CD4-positive, alpha-beta memory T cell (primary cell): ENCODE results near the gene ATXN7L2. TPM values are rescaled to one million over a fixed set of nuclear protein-coding genes. Genes with fewer than 3 reads are reported as not detected.
A peak's percentile ranks its signal among the peaks of the same experiment; 100 is the strongest.

Experiments used
- CTCF ChIA-PET: fragments of 350-600 bp; sonication (Branson Sonifier 250); formaldehyde crosslinking; loops from one replicate; lab custom pipeline; 2021; ENCODE audit warnings: inconsistent platforms; ENCODE audit not compliant: partially characterized antibody; lab: Charles Lee
- POLR2A ChIA-PET: fragments of 350-600 bp; sonication (Branson Sonifier 250); formaldehyde crosslinking; loops from one replicate; lab custom pipeline; 2021; ENCODE audit not compliant: partially characterized antibody; lab: Charles Lee
- DNase-seq, 5 donors: peaks; one replicate each; pipeline versions ENCODE4 v3.0.0 to v3.0.0-alpha.2; 2020 to 2022; ENCODE audit warnings: mixed read lengths in 1 of 5
- H3K27ac ChIP-seq: one replicate; pipeline ENCODE4 v1.7.0; 2013; ENCODE audit warnings: low read depth, low read length
- H3K27me3 ChIP-seq: 2 replicates; pipeline ENCODE4 v1.7.0; 2013; ENCODE audit warnings: mild to moderate bottlenecking, low read length, moderate library complexity; ENCODE audit not compliant: insufficient read depth
- H3K36me3 ChIP-seq: 2 replicates; pipeline ENCODE4 v1.7.0; 2013; ENCODE audit warnings: mild to moderate bottlenecking, low read length, moderate library complexity; ENCODE audit not compliant: insufficient read depth
- H3K4me1 ChIP-seq: 2 replicates; pipeline ENCODE4 v1.7.0; 2013; ENCODE audit warnings: mild to moderate bottlenecking, low read length, moderate library complexity; ENCODE audit not compliant: insufficient read depth
- H3K4me3 ChIP-seq, 2 donors: one replicate each; pipeline ENCODE4 v1.7.0; 2013; ENCODE audit warnings: low read length in 2 of 2, mild to moderate bottlenecking in 1 of 2
- H3K9me3 ChIP-seq, 2 donors: one replicate each; pipeline ENCODE4 v1.7.0; 2013; ENCODE audit warnings: low read length in 2 of 2, control low read depth in 1 of 2; ENCODE audit not compliant: control insufficient read depth in 1 of 2
- H3K27ac Mint-ChIP-seq, 7 donors: one replicate each; pipeline ENCODE4 v1.8.0; 2020 to 2021; ENCODE audit warnings: mixed read lengths in 7 of 7, mild to moderate bottlenecking in 6 of 7, inconsistent platforms in 3 of 7, moderate library complexity in 3 of 7
- H3K27me3 Mint-ChIP-seq, 2 donors: one replicate each; pipeline ENCODE4 v1.8.0; 2020 to 2021; ENCODE audit warnings: mixed read lengths in 2 of 2
- H3K36me3 Mint-ChIP-seq, 2 donors: one replicate each; pipeline ENCODE4 v1.8.0; 2020 to 2021; ENCODE audit warnings: mixed read lengths in 2 of 2, inconsistent platforms in 1 of 2, mild to moderate bottlenecking in 1 of 2
- H3K4me1 Mint-ChIP-seq, 4 donors: one replicate each; pipeline ENCODE4 v1.8.0; 2020 to 2021; ENCODE audit warnings: mixed read lengths in 4 of 4, mild to moderate bottlenecking in 1 of 4
- H3K4me3 Mint-ChIP-seq, 8 donors: one replicate each; pipeline ENCODE4 v1.8.0; 2020 to 2021; ENCODE audit warnings: mixed read lengths in 8 of 8, mild to moderate bottlenecking in 7 of 8, moderate library complexity in 6 of 8, inconsistent platforms in 3 of 8
- H3K9me3 Mint-ChIP-seq, 8 donors: one replicate each; pipeline ENCODE4 v1.8.0; 2020 to 2021; ENCODE audit warnings: mixed read lengths in 8 of 8, mild to moderate bottlenecking in 5 of 8, inconsistent platforms in 3 of 8, moderate library complexity in 1 of 8
- intact Hi-C: fragments of 100-400 bp; cut with micrococcal nuclease; formaldehyde crosslinking; loops from one replicate; pipeline ENCODE4 v1.15.1; 2023
- polyA plus RNA-seq, 2 donors: library from polyadenylated mRNA; unstranded; fragments of 300-500 nt; fragmentation: Illumina TruSeq; gene quantifications; one replicate each; pipeline ENCODE4 v1.2.3, GENCODE V29; 2021
- total RNA-seq, 2 experiments: library from RNA; stranded (reverse); gene quantifications; one replicate each; pipeline ENCODE4 v1.2.3, GENCODE V29; 2021

The ATXN7L2 gene
- total and polyA plus RNA-seq, 4 experiments from 2014 or later, result 1.9 to 9.0 (median 7.1) TPM

DNA sequence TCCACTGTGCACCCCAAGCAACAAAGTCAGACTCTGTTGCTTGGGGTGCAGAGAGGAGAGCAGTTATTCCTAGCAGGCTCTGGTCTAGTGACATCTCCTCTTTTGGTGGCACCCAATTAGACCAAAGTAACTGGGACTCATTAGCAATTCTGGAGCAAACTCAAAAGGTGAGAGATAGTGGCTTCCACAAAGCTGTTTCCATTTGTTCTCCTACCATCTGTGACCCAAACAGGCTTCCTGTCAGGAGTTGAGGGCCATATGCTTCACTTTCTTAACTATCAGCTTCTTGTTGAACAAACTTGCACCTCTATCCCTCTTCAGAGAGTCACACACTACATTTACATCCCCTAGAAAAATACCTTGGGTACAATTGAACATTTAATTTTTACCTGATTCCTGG lies 1.5 kb upstream of the ATXN7L2 start:
- Histone ChIP-seq H3K9me3 (no peaks in the 10 kb centered on the region), H3K27me3 (peaks cover 6% of the 10 kb centered on the region), H3K4me3 (no peak overlapping the region), H3K27ac (peak overlapping the region; percentile 74), H3K36me3 (peaks cover 6% of the 10 kb centered on the region), H3K4me1 (peaks cover 20% of the 10 kb centered on the region)
- peaks cover 20 to 51% (median 33%) of the 10 kb centered on the region in 4 donors for H3K4me1 Mint-ChIP-seq
- POLR2A ChIA-PET, result interaction anchor here (1.0 to 6.0 kb wide), 8 partner anchors 19 to 552 kb away, joined by 3 to 206 read pairs (median 22); partner anchors contain the start of genes AMIGO1, CYB561D1, GNAI3 and PSMA5
- H3K36me3 Mint-ChIP-seq, result peaks cover 5 to 21% of the 10 kb centered on the region in 2 donors
- intact Hi-C loops, result loop anchor here (5.0 kb wide), 3 partner anchors 140 to 550 kb away; partner anchors contain the start of genes SARS1 and STRIP1
- DNase-seq, result no peak
- CTCF ChIA-PET, result interaction anchor here (2.6 to 37.2 kb wide), 4 partner anchors 11 to 54 kb away, joined by 7 to 1669 read pairs (median 320); partner anchors contain the start of genes AMIGO1, CYB561D1 and GPR61
- H3K9me3 Mint-ChIP-seq, result no peaks in the 10 kb centered on the region
- H3K27ac Mint-ChIP-seq, result peak overlapping the region in 4 of 7 donors; percentile 42 to 97 (median 87)
- H3K4me3 Mint-ChIP-seq, result peak overlapping the region in 4 of 8 donors; percentile 14 to 95 (median 76)
- peaks cover 2 to 11% of the 10 kb centered on the region in 2 donors for H3K27me3 Mint-ChIP-seq

DNA sequence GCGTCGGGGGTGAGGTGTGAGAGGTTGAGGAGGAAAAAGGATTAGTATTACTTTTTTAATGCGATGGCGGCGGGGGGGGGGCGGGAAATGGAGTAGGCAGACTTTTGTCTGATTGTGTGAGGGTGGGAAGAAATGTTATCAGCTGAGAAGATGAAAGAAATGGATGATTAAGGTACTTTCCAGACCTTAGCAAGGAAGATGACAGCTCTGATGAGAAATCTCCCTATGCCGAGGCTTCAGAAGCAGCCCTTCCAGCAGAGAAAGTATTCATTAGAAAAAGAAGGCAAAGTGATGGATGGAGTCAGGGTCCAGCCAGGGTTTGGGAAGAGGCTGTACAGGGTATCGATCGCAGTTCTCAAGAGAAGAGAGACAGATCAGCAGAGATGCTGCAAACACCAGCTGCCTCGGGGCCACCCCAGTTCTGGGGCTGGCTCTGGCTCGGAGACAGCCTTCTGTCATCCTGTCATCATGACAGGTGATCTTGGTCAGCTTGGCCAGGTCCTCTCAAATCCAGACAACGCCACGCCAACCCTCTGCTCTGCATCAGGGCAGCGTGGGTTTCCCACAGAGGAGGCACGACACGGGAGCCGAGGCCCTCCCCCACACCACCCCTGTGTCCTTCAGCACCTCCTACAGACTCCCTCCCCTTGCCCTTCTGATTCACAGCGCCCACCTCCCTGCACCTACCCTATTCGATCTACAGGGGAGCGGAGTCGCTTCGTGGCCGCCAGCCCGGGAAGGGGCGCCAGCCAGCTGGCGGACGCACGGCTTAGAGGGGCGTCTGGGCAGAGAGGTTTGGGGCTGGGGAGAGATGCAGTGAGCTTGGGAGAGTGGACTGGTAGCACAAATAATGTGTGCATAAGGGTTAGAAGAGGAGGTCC lies 674 bp upstream of the ATXN7L2 start:
- peaks cover 2 to 11% of the 10 kb centered on the region in 2 donors for H3K27me3 Mint-ChIP-seq
- ChIA-PET POLR2A (interaction anchor here (0.8 to 6.0 kb wide), 19 partner anchors 13 to 1481 kb away, joined by 3 to 206 read pairs (median 6); partner anchors contain the start of genes AHCYL1, AMIGO1, AMPD2 and CLCC1), CTCF (interaction anchor here (0.7 to 37.2 kb wide), 12 partner anchors 10 to 547 kb away, joined by 3 to 1669 read pairs (median 4); partner anchors contain the start of genes AHCYL1, AMIGO1, CYB561D1 and GPR61)
- H3K27ac Mint-ChIP-seq, result peak overlapping the region; percentile 84 to 97 (median 92)
- H3K36me3 Mint-ChIP-seq, result peaks cover 5 to 24% of the 10 kb centered on the region in 2 donors
- Histone ChIP-seq H3K9me3 (no peaks in the 10 kb centered on the region), H3K27ac (peak overlapping the region; percentile 74), H3K36me3 (peaks cover 6% of the 10 kb centered on the region), H3K4me3 (peak overlapping the region; percentile 91 to 95), H3K4me1 (peaks cover 20% of the 10 kb centered on the region), H3K27me3 (peaks cover 4% of the 10 kb centered on the region)
- no peaks in the 10 kb centered on the region for H3K9me3 Mint-ChIP-seq
- H3K4me3 Mint-ChIP-seq, result peak overlapping the region; percentile 91 to 96 (median 93)
- H3K4me1 Mint-ChIP-seq, result peaks cover 20 to 51% (median 33%) of the 10 kb centered on the region in 4 donors
- intact Hi-C loops, result loop anchor here (1.0 to 5.0 kb wide), 5 partner anchors 57 to 549 kb away; partner anchors contain the start of genes PSMA5, SARS1 and STRIP1
- peak in 4 of 5 donors; percentile 34 to 63 (median 45) for DNase-seq

DNA sequence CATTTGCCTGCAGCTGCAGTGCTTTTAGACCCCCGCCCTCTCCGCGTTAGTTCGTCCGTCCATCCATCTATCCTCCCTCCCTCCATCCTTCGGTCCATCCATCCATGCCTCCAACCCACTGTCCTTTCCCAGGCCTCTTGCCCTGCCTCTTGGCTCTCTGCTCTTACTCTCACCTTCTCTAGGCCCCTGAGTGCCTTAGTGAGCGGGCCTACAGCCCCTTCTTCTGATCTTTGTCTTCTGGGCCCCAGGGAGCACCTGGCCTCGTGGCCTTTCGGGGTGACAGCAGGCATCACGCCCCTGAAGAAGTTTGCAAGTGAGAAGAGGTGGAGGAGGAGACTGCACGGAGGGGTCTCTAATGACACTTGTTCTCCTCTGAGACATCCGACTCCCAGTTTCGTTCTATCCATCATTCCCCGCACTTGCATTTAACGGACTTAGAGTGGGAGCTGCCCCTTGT lies 842 bp downstream of the ATXN7L2 start:
- ChIA-PET POLR2A (interaction anchor here (0.6 to 6.0 kb wide), 21 partner anchors 15 to 854 kb away, joined by 3 to 206 read pairs (median 6); partner anchors contain the start of genes AMIGO1, AMPD2, CLCC1 and CYB561D1), CTCF (interaction anchor here (0.6 to 37.2 kb wide), 10 partner anchors 9 to 500 kb away, joined by 3 to 1669 read pairs (median 5); partner anchors contain the start of genes AHCYL1, AMIGO1, CYB561D1 and GPR61)
- Histone ChIP-seq H3K4me1 (peaks cover 20% of the 10 kb centered on the region), H3K27me3 (no peaks in the 10 kb centered on the region), H3K27ac (peak overlapping the region; percentile 76), H3K4me3 (peak overlapping the region; percentile 46 to 98), H3K36me3 (peaks cover 6% of the 10 kb centered on the region), H3K9me3 (no peaks in the 10 kb centered on the region)
- peaks cover 5 to 31% of the 10 kb centered on the region in 2 donors for H3K36me3 Mint-ChIP-seq
- DNase-seq, result no peak
- H3K4me1 Mint-ChIP-seq, result peaks cover 16 to 40% (median 28%) of the 10 kb centered on the region in 4 donors
- intact Hi-C loops, result loop anchor here (1.0 to 5.0 kb wide), 4 partner anchors 10 to 548 kb away; partner anchors contain the start of genes CYB561D1, SARS1 and STRIP1
- peaks cover 0 to 2% of the 10 kb centered on the region in 2 donors for H3K27me3 Mint-ChIP-seq
- peak overlapping the region; percentile 86 to 95 (median 90) for H3K27ac Mint-ChIP-seq
- H3K4me3 Mint-ChIP-seq, result peak overlapping the region; percentile 91 to 96 (median 94)
- no peaks in the 10 kb centered on the region for H3K9me3 Mint-ChIP-seq

DNA sequence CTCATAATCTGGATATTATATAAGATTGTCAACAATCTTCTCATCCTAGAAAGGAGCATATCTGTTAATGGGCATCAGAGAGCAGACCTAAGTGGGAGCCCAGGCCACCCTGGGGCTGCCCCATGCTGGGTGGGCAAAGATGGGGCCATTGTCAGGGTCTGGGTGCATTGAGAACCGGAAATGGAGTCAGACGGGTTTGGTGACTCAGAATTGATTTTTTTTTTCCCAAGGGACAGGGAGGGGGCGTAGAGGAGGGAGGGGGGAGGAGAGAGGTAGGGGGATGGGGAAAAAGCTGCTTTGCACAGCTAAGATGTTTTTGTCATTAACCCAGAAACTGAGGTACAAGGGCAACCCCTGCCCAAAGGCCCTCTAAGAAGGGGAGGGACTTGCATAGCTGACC lies 1.3 kb downstream of the ATXN7L2 start:
- peaks cover 16 to 40% (median 28%) of the 10 kb centered on the region in 4 donors for H3K4me1 Mint-ChIP-seq
- no peak for DNase-seq
- Histone ChIP-seq H3K4me3 (peak overlapping the region; percentile 46 to 98), H3K9me3 (no peaks in the 10 kb centered on the region), H3K36me3 (peaks cover 6% of the 10 kb centered on the region), H3K27ac (no peak overlapping the region), H3K27me3 (no peaks in the 10 kb centered on the region), H3K4me1 (peaks cover 20% of the 10 kb centered on the region)
- peaks cover 5 to 31% of the 10 kb centered on the region in 2 donors for H3K36me3 Mint-ChIP-seq
- H3K4me3 Mint-ChIP-seq, result peak overlapping the region; percentile 91 to 96 (median 94)
- intact Hi-C loops, result no loop called here
- H3K9me3 Mint-ChIP-seq, result no peaks in the 10 kb centered on the region
- peak overlapping the region in 4 of 7 donors; percentile 86 to 95 (median 91) for H3K27ac Mint-ChIP-seq
- ChIA-PET CTCF (interaction anchor here (0.6 to 37.2 kb wide), 7 partner anchors 8 to 369 kb away, joined by 3 to 1669 read pairs (median 7); partner anchors contain the start of genes AMIGO1, CYB561D1 and GPR61), POLR2A (interaction anchor here (0.6 to 6.0 kb wide), 10 partner anchors 16 to 853 kb away, joined by 3 to 206 read pairs (median 6); partner anchors contain the start of genes AMIGO1, CLCC1, CYB561D1 and GNAI3)
- H3K27me3 Mint-ChIP-seq, result no peaks in the 10 kb centered on the region

DNA sequence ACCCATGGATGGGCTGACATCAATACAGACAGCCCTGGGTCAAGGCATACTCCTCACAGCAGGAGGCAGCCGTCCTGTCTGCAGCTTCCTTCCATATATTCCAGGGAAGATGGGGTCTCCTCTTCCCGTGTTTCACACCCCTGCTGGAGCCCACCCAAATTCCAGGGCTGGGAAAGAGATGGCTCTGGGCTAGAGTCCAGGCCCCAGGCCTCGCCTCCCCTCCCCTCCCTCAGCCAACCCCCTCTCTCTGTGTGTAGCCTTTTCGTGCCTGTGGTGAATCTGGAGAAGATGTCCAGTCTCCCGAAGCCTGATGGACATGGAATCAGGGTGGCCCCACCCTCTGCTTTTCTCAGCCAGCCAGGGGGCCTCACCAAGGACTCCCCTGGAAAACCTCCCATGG lies 3.6 kb downstream of the ATXN7L2 start:
- POLR2A ChIA-PET, result interaction anchor here (1.0 to 23.6 kb wide), 3 partner anchors 43 to 61 kb away, joined by 3 to 438 read pairs (median 3); partner anchors contain the start of gene GNAI3
- CTCF ChIA-PET, result interaction anchor here (1.5 to 37.2 kb wide), 3 partner anchors 21 to 58 kb away, joined by 3 to 1669 read pairs (median 594); partner anchors contain the start of genes AMIGO1 and GPR61

DNA sequence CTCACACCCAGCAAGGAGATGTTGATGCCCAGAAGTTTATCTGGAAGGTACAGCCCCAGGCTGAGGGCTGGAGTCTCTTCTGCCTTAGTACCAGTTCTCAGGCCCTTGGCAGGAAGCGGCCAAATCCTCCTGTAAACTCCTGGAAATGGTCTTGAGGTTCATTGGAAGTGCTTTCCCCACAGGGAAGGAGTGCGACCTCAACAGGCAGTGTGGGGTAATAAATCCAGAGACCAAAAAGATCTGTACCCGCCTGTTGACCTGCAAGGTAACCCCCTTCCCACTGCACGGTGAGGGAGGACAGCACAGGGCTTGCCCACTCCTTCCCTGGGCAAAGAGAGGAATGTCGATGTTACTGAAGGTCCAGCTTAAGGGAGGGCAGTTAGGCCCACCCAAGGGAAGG lies 4.5 kb downstream of the ATXN7L2 start:
- no peaks in the 10 kb centered on the region for H3K9me3 Mint-ChIP-seq
- H3K27me3 Mint-ChIP-seq, result no peaks in the 10 kb centered on the region
- peaks cover 22% of the 10 kb centered on the region for H3K4me1 ChIP-seq
- H3K36me3 Mint-ChIP-seq, result peaks cover 10 to 35% of the 10 kb centered on the region in 2 donors
- DNase-seq, result no peak
- H3K36me3 ChIP-seq, result peaks cover 6% of the 10 kb centered on the region
- no peaks in the 10 kb centered on the region for H3K27me3 ChIP-seq
- no peak overlapping the region for H3K27ac ChIP-seq
- peaks cover 13 to 36% (median 23%) of the 10 kb centered on the region in 4 donors for H3K4me1 Mint-ChIP-seq
- CTCF ChIA-PET, result interaction anchor here (0.7 to 37.2 kb wide), 4 partner anchors 20 to 212 kb away, joined by 3 to 1669 read pairs (median 299); partner anchors contain the start of genes AMIGO1 and GPR61
- intact Hi-C loops, result no loop called here
- H3K4me3 ChIP-seq, result no peak overlapping the region
- H3K4me3 Mint-ChIP-seq, result no peak overlapping the region
- POLR2A ChIA-PET, result interaction anchor here (23.6 kb wide), 1 partner anchor 42 kb away, joined by 438 read pairs; no protein-coding TSS in a partner anchor
- H3K9me3 ChIP-seq, result no peaks in the 10 kb centered on the region
- peak overlapping the region in 1 of 7 donors; percentile 44 for H3K27ac Mint-ChIP-seq

More for the DNA sequence above, 3.6 kb downstream of the ATXN7L2 start:
- Histone ChIP-seq H3K9me3 (no peaks in the 10 kb centered on the region), H3K27me3 (no peaks in the 10 kb centered on the region), H3K4me3 (no peak overlapping the region), H3K27ac (no peak overlapping the region), H3K4me1 (peaks cover 26% of the 10 kb centered on the region), H3K36me3 (peaks cover 6% of the 10 kb centered on the region)
- DNase-seq, result no peak
- peak overlapping the region in 1 of 7 donors; percentile 19 for H3K27ac Mint-ChIP-seq
- peaks cover 17 to 45% (median 30%) of the 10 kb centered on the region in 4 donors for H3K4me1 Mint-ChIP-seq
- H3K36me3 Mint-ChIP-seq, result peaks cover 10 to 36% of the 10 kb centered on the region in 2 donors
- H3K4me3 Mint-ChIP-seq, result no peak overlapping the region
- H3K9me3 Mint-ChIP-seq, result no peaks in the 10 kb centered on the region
- intact Hi-C loops, result no loop called here
- H3K27me3 Mint-ChIP-seq, result no peaks in the 10 kb centered on the region
